Fibroblast of the aortic adventitia (primary cell): Measurements from ENCODE around the gene FRS2. TPM values are rescaled to one million over a fixed set of nuclear protein-coding genes. Genes with fewer than 3 reads are reported as not detected.
A peak's percentile ranks its signal among the peaks of the same experiment; 100 is the strongest.

Experiments
- DNase-seq: peaks from one replicate; pipeline ENCODE4 v3.0.0-alpha.2; 2010; ENCODE audit warnings: low read depth
- H3K4me3 ChIP-seq: 2 replicates; pipeline ENCODE4 v1.5.1; 2011; ENCODE audit warnings: low read depth, mild to moderate bottlenecking, control low read depth, low read length, moderate library complexity
- CTCF ChIP-seq: IDR thresholded peaks from 2 replicates; pipeline ENCODE4 v1.5.1; 2011; ENCODE audit warnings: mild to moderate bottlenecking, low read length, control low read depth, inconsistent platforms; ENCODE audit not compliant: insufficient read depth
- total RNA-seq: library from RNA; depleted of rRNA; stranded (reverse); fragments of >200 nt; gene quantifications from 2 replicates; pipeline ENCODE4 v1.2.3, GENCODE V29; 2012; ENCODE audit warnings: low replicate concordance

Gene FRS2
- total RNA-seq, 1 donor = 67.0 TPM

- TF ChIP-seq CTCF = no peak
- no peak overlapping the region for H3K4me3 ChIP-seq
- DNase-seq = no peak
Observed at GRCh38 chr12:69464428-69464827, 5.8 kb upstream of the FRS2 start.

GRCh38 chr12:69466867-69467266 is 3.3 kb upstream of the FRS2 start:
- DNase-seq = no peak
- H3K4me3 ChIP-seq = no peak overlapping the region
- no peak for TF ChIP-seq CTCF

GRCh38 chr12:69467366-69467765 is 2.8 kb upstream of the FRS2 start:
- no peak for TF ChIP-seq CTCF

GRCh38 chr12:69468237-69469026 is 1.8 kb upstream of the FRS2 start:
- TF ChIP-seq CTCF = no peak
- peak; percentile 69 for DNase-seq

More at GRCh38 chr12:69467366-69467765, 2.8 kb upstream of the FRS2 start:
- H3K4me3 ChIP-seq = no peak overlapping the region
- peak; percentile 73 for DNase-seq

GRCh38 chr12:69469854-69470188 is 367 bp upstream of the FRS2 start:
- peak overlapping the region; percentile 91 for H3K4me3 ChIP-seq
- no peak for TF ChIP-seq CTCF
- DNase-seq = no peak

More at GRCh38 chr12:69468237-69469026, 1.8 kb upstream of the FRS2 start:
- no peak overlapping the region for H3K4me3 ChIP-seq

- no peak for TF ChIP-seq CTCF
- DNase-seq = no peak
- H3K4me3 ChIP-seq = peak overlapping the region; percentile 91
Observed at GRCh38 chr12:69471076-69471430, 865 bp downstream of the FRS2 start.

- no peak for TF ChIP-seq CTCF
- DNase-seq = no peak
- peak overlapping the region; percentile 91 for H3K4me3 ChIP-seq
Observed at GRCh38 chr12:69471667-69472385, 1.6 kb downstream of the FRS2 start.
